DOHH2 (cell line): ENCODE results near the gene GLDC.

Experiments used
- H3F3A ChIP-seq: fragments of 200-600 bp; sonication (generic), shearing (Covaris generic); 2 replicates; pipeline ENCODE4 v1.6.0; 2016; ENCODE audit warnings: antibody characterized with exemption, mild to moderate bottlenecking; ENCODE audit not compliant: control insufficient read depth, insufficient read depth
- H3K27ac ChIP-seq: fragments of 200-600 bp; sonication (generic); 2 replicates; pipeline ENCODE4 v1.5.1; 2014; ENCODE audit warnings: low read depth, mild to moderate bottlenecking, low read length, moderate library complexity
- H3K27me3 ChIP-seq: fragments of 200-600 bp; sonication (generic); 2 replicates; pipeline ENCODE4 v1.6.1; 2014; ENCODE audit warnings: mild to moderate bottlenecking, low read length, mixed read lengths; ENCODE audit not compliant: control insufficient read depth
- H3K36me3 ChIP-seq: fragments of 200-600 bp; sonication (generic); 2 replicates; pipeline ENCODE4 v1.6.1; 2014; ENCODE audit warnings: mild to moderate bottlenecking, low read length, moderate library complexity, mixed read lengths; ENCODE audit not compliant: control insufficient read depth
- H3K4me1 ChIP-seq: fragments of 200-600 bp; sonication (generic); 2 replicates; pipeline ENCODE4 v1.6.1; 2014; ENCODE audit warnings: mild to moderate bottlenecking, low read length, mixed read lengths; ENCODE audit not compliant: control insufficient read depth
- H3K4me2 ChIP-seq: fragments of 200-600 bp; sonication (generic); 2 replicates; pipeline ENCODE4 v1.6.0; 2014; ENCODE audit warnings: mild to moderate bottlenecking, low read length, moderate library complexity
- H3K4me3 ChIP-seq: fragments of 200-600 bp; sonication (generic); 2 replicates; pipeline ENCODE4 v1.5.1; 2014; ENCODE audit warnings: mild to moderate bottlenecking, low read length, mixed read lengths
- H3K79me2 ChIP-seq: fragments of 200-600 bp; sonication (generic); 2 replicates; pipeline ENCODE4 v1.6.1; 2014; ENCODE audit warnings: mild to moderate bottlenecking, low read length, mixed read lengths; ENCODE audit not compliant: control insufficient read depth
- H3K9me2 ChIP-seq: fragments of 200-600 bp; sonication (generic); replicated peaks from 2 replicates; pipeline ENCODE4 v1.6.1; 2014; ENCODE audit warnings: mild to moderate bottlenecking, low read length, mixed read lengths; ENCODE audit not compliant: control insufficient read depth
- H3K9me3 ChIP-seq: fragments of 200-600 bp; sonication (generic); 2 replicates; pipeline ENCODE4 v1.6.1; 2014; ENCODE audit warnings: antibody characterized with exemption, low read length, mixed read lengths; ENCODE audit not compliant: control insufficient read depth, insufficient read depth
- H4K20me1 ChIP-seq: fragments of 200-600 bp; sonication (generic); 2 replicates; pipeline ENCODE4 v1.6.0; 2014; ENCODE audit warnings: low read depth, mild to moderate bottlenecking, antibody characterized with exemption, low read length, moderate library complexity; ENCODE audit not compliant: control insufficient read depth, insufficient read depth
- CTCF ChIP-seq: fragments of 200-600 bp; sonication (generic); IDR thresholded peaks from one replicate; pipeline ENCODE4 v1.5.1; 2014; ENCODE audit warnings: antibody characterized with exemption, mild to moderate bottlenecking, low read depth, low read length; ENCODE audit not compliant: poor library complexity, severe bottlenecking
- EZH2phosphoT487 ChIP-seq: fragments of 200-600 bp; sonication (generic); IDR thresholded peaks from 2 replicates; pipeline ENCODE4 v1.6.1; 2017; ENCODE audit warnings: borderline replicate concordance, mild to moderate bottlenecking, antibody characterized with exemption, low read length, moderate library complexity, mixed read lengths

Gene GLDC

DNA sequence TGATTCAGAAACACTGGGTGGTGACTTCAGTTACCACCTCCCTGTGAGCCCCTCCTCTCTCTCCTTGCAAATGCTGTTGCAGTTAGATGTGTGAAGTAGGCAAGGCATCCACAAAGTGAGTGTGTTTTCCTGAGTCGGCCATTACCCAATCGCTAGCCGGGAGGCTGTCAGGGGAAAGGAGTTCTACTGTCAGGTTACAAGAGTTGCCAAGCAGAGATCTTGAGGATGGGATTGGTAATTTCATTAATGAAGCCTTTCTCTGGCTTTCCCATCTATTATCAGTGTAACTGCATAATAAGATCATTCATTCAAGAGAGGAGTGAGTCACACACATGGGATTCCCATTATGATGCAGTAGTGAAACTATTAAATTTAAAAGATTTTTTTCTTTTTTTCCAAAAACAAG lies 106.9 kb downstream of the GLDC start:
- H3K9me2 ChIP-seq: no peaks in the 10 kb centered on the region
- H3K27me3 ChIP-seq: peaks cover 5% of the 10 kb centered on the region
- no peak overlapping the region for H3K4me3 ChIP-seq
- no peaks in the 10 kb centered on the region for H3K36me3 ChIP-seq
- H3K27ac ChIP-seq: no peak overlapping the region
- H3K9me3 ChIP-seq: no peaks in the 10 kb centered on the region
- TF ChIP-seq EZH2phosphoT487 (no peak), CTCF (no peak)
- H4K20me1 ChIP-seq: no peaks in the 10 kb centered on the region
- no peaks in the 10 kb centered on the region for H3F3A ChIP-seq
- no peaks in the 10 kb centered on the region for H3K4me1 ChIP-seq
- H3K4me2 ChIP-seq: no peak overlapping the region
- no peaks in the 10 kb centered on the region for H3K79me2 ChIP-seq

GRCh38 chr9:6535594-6535993 lies 109.9 kb downstream of the GLDC start:
- no peaks in the 10 kb centered on the region for H3K36me3 ChIP-seq

DNA sequence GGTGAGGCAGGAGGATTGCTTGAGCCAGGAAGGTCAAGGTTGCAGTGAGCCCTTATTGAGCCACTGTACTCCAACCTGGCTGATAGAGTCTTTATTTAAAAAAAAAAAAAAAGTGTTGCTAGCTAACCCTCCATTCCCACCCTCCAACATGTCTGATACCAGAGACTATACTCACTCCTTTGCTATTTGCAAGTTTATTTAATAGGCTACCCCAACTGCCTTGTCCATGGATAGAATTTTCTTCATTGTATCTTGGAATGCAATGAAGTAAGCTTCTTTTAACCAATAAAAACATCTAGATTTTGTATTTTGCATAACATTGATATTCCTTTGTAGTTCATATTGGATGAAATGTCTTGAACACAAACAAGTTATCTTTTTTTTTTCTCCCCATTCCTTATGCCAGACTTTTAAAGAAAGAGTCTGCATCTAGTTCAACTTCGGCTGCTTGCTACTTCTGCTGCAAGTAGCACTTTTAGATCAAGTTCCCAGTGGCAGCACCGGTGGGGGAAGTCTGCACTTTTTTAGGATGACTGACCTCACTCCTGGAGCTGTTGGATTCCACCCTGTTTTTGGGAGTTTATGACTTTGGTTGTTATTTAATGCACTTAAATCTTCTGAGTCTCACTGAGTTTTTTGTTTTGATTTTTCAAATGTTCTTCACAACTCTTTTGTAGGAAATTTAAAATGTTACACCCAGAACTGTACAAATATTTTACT lies 120.0 kb downstream of the GLDC start:
- no peaks in the 10 kb centered on the region for H3K9me3 ChIP-seq
- no peaks in the 10 kb centered on the region for H3K4me1 ChIP-seq
- no peaks in the 10 kb centered on the region for H3K9me2 ChIP-seq
- no peak overlapping the region for H3K4me2 ChIP-seq
- H3K27me3 ChIP-seq: no peaks in the 10 kb centered on the region
- H3K27ac ChIP-seq: no peak overlapping the region
- H3F3A ChIP-seq: peaks cover 2% of the 10 kb centered on the region; the same call in 1 of the 2 replicates
- no peak for TF ChIP-seq CTCF
- no peak for TF ChIP-seq EZH2phosphoT487
- H4K20me1 ChIP-seq: no peaks in the 10 kb centered on the region
- H3K4me3 ChIP-seq: no peak overlapping the region
- H3K79me2 ChIP-seq: no peaks in the 10 kb centered on the region
- H3K36me3 ChIP-seq: no peaks in the 10 kb centered on the region

More at GRCh38 chr9:6535594-6535993, 109.9 kb downstream of the GLDC start:
- Histone ChIP-seq H3K4me3 (no peak overlapping the region), H3K27ac (no peak overlapping the region), H3F3A (no peaks in the 10 kb centered on the region), H3K4me2 (no peak overlapping the region), H4K20me1 (no peaks in the 10 kb centered on the region), H3K27me3 (peaks cover 5% of the 10 kb centered on the region), H3K79me2 (no peaks in the 10 kb centered on the region), H3K9me2 (no peaks in the 10 kb centered on the region), H3K4me1 (no peaks in the 10 kb centered on the region), H3K9me3 (no peaks in the 10 kb centered on the region)
- TF ChIP-seq CTCF (no peak), EZH2phosphoT487 (no peak)

DNA sequence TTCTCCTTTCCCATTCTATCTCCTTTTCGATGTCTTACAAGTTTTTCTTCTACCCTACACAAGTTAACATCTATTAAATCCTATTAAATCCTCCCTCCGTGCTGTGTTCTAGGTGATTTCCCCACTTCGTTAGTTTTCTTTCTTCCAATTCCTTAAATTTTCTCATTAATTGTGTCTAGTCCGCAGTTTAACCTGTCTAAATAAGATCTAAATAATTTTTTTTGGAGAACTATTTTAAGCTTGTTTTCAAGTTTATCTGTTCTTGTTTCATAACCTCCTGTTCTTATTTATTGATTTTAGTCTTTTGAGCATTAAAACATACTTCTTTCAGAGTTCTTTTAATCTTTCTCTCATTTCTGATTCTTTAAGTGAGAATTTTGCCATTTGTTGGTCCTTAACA lies 123.3 kb downstream of the GLDC start:
- Histone ChIP-seq H3K27ac (no peak overlapping the region), H3K9me2 (no peaks in the 10 kb centered on the region), H3K4me2 (no peak overlapping the region), H3K79me2 (no peaks in the 10 kb centered on the region), H3K4me1 (no peaks in the 10 kb centered on the region), H4K20me1 (no peaks in the 10 kb centered on the region), H3F3A (peaks cover 2% of the 10 kb centered on the region; the same call in 1 of the 2 replicates), H3K36me3 (peaks cover 3% of the 10 kb centered on the region; the same call in 1 of the 2 replicates), H3K4me3 (no peak overlapping the region), H3K27me3 (no peaks in the 10 kb centered on the region), H3K9me3 (no peaks in the 10 kb centered on the region)
- TF ChIP-seq CTCF (no peak), EZH2phosphoT487 (no peak)
